NCI-H1048 (cell line): ENCODE results near the gene PLBD1.

Experiments
- DNase-seq: peaks from one replicate; lab custom pipeline; 2025; lab: John Stamatoyannopoulos, UW

PLBD1 gene

GRCh38 chr12:14567351-14568162 is at the start of gene PLBD1:
TSS of gene PLBD1 (minus strand) at chr12:14567883. CDS start at chr12:14567696, 187 bp downstream.
- DNase-seq: no peak

GRCh38 chr12:14614704-14615121 is 47.0 kb upstream of the PLBD1 start:
- no peak for DNase-seq

- DNase-seq: no peak
Measured at GRCh38 chr12:14613718-14614117, 46.0 kb upstream of the PLBD1 start.

GRCh38 chr12:14612898-14613445 is 45.3 kb upstream of the PLBD1 start:
- DNase-seq: no peak

GRCh38 chr12:14612250-14612649 is 44.6 kb upstream of the PLBD1 start:
- no peak for DNase-seq

- DNase-seq: no peak
Measured at GRCh38 chr12:14611640-14612203, 44.0 kb upstream of the PLBD1 start.

GRCh38 chr12:14607568-14607967 is 39.9 kb upstream of the PLBD1 start:
- no peak for DNase-seq

GRCh38 chr12:14605401-14605989 is 37.8 kb upstream of the PLBD1 start:
- no peak for DNase-seq

- DNase-seq: no peak
Measured at GRCh38 chr12:14601692-14602478, 34.2 kb upstream of the PLBD1 start.

GRCh38 chr12:14597480-14597879 is 29.8 kb upstream of the PLBD1 start:
- no peak for DNase-seq

- DNase-seq: no peak
Measured at GRCh38 chr12:14591719-14592118, 24.0 kb upstream of the PLBD1 start.

- DNase-seq: no peak
Measured at GRCh38 chr12:14589169-14590004, 21.7 kb upstream of the PLBD1 start.

GRCh38 chr12:14588571-14588970 is 20.9 kb upstream of the PLBD1 start:
- DNase-seq: no peak

GRCh38 chr12:14578646-14579045 is 11.0 kb upstream of the PLBD1 start:
- no peak for DNase-seq

- no peak for DNase-seq
Measured at GRCh38 chr12:14577344-14577743, 9.7 kb upstream of the PLBD1 start.

GRCh38 chr12:14576896-14577295 is 9.2 kb upstream of the PLBD1 start:
- DNase-seq: no peak

- DNase-seq: no peak
Measured at GRCh38 chr12:14575585-14575984, 7.9 kb upstream of the PLBD1 start.

GRCh38 chr12:14573118-14573517 is 5.4 kb upstream of the PLBD1 start:
- DNase-seq: no peak

- DNase-seq: no peak
Measured at GRCh38 chr12:14572401-14572800, 4.7 kb upstream of the PLBD1 start.

GRCh38 chr12:14571779-14572178 is 4.1 kb upstream of the PLBD1 start:
- DNase-seq: no peak

GRCh38 chr12:14570231-14570630 is 2.5 kb upstream of the PLBD1 start:
- DNase-seq: no peak
